Neutrophil (primary cell): ENCODE results near the gene KCNK3.

Experiments
- H3K27ac ChIP-seq: fragments of 200-600 bp; sonication (generic); 2 replicates; pipeline ENCODE4 v1.5.1; 2016; ENCODE audit warnings: mild to moderate bottlenecking, moderate library complexity
- H3K27me3 ChIP-seq: fragments of 200-600 bp; sonication (generic); 2 replicates; pipeline ENCODE4 v1.6.0; 2016; ENCODE audit warnings: mild to moderate bottlenecking
- H3K36me3 ChIP-seq: fragments of 200-600 bp; sonication (generic); 2 replicates; pipeline ENCODE4 v1.5.1; 2017
- H3K4me1 ChIP-seq, 2 experiments: fragments of 200-600 bp in 1 of 2; sonication (generic) in 1 of 2; 1 replicate in 1 of 2; 2 replicates in 1 of 2; pipeline versions ENCODE4 v1.5.1 to v1.6.1; 2013 to 2016; ENCODE audit warnings: low read depth in 1 of 2, low read length in 1 of 2, mild to moderate bottlenecking in 1 of 2, moderate library complexity in 1 of 2; ENCODE audit not compliant: control insufficient read depth in 1 of 2, insufficient read depth in 1 of 2
- H3K4me3 ChIP-seq, 2 experiments: fragments of 200-600 bp in 1 of 2; sonication (generic) in 1 of 2; 1 replicate in 1 of 2; 2 replicates in 1 of 2; pipeline ENCODE4 v1.5.1; 2013 to 2016; ENCODE audit warnings: low read depth in 1 of 2, low read length in 1 of 2, mild to moderate bottlenecking in 1 of 2, moderate library complexity in 1 of 2
- H3K9me3 ChIP-seq: fragments of 200-600 bp; sonication (generic); 2 replicates; pipeline ENCODE4 v1.5.1; 2016
- TF ChIP-seq, protein P1 (sequence below): fragments of 200-600 bp; sonication (generic); IDR thresholded peaks from 2 replicates; pipeline ENCODE4 v1.5.1; 2016; ENCODE audit warnings: antibody characterized with exemption

The KCNK3 gene

DNA sequence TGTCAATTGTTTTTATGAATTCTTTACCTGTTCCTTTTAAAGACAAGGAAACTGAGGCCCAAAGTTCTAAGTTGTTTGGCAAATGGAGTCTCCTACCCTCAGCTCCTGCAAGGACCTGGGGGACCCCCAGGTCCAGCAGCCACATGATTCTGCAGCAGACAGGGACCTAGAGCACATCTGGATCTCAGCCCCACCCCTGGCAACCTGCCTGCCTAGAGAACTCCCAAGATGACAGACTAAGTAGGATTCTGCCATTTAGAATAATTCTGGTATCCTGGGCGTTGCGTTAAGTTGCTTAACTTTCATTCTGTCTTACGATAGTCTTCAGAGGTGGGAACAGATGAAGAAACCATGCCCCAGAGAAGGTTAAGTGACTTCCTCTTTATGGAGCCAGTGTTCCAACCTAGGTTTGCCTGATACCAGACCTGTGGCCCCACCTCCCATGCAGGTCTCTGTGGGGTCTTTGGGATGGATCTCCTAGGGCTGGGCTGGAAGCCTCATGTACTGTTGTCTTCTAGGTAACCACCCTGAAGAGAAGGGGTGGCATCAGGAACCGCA is 87.8 kb downstream of the KCNK3 start:
- Histone ChIP-seq H3K27ac (peak overlapping the region; percentile 69), H3K27me3 (no peaks in the 10 kb centered on the region), H3K4me1 (peaks cover 23 to 25% of the 10 kb centered on the region in 2 experiments), H3K4me3 (no peak overlapping the region), H3K9me3 (no peaks in the 10 kb centered on the region), H3K36me3 (peaks cover 43% of the 10 kb centered on the region)
- TF ChIP-seq, protein P1, sequence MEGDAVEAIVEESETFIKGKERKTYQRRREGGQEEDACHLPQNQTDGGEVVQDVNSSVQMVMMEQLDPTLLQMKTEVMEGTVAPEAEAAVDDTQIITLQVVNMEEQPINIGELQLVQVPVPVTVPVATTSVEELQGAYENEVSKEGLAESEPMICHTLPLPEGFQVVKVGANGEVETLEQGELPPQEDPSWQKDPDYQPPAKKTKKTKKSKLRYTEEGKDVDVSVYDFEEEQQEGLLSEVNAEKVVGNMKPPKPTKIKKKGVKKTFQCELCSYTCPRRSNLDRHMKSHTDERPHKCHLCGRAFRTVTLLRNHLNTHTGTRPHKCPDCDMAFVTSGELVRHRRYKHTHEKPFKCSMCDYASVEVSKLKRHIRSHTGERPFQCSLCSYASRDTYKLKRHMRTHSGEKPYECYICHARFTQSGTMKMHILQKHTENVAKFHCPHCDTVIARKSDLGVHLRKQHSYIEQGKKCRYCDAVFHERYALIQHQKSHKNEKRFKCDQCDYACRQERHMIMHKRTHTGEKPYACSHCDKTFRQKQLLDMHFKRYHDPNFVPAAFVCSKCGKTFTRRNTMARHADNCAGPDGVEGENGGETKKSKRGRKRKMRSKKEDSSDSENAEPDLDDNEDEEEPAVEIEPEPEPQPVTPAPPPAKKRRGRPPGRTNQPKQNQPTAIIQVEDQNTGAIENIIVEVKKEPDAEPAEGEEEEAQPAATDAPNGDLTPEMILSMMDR: no peak
